OCI-LY3 (cell line): Measurements from ENCODE around the gene PCED1B.

Source experiments
- H2AFZ ChIP-seq: fragments of 200-600, 300-600 bp; shearing (Covaris generic); 2 replicates; pipeline ENCODE4 v1.6.0; 2014; ENCODE audit warnings: antibody characterized with exemption, low read depth, low read length
- H3K27ac ChIP-seq: fragments of 200-600, 300-600 bp; sonication (generic); 2 replicates; pipeline ENCODE4 v1.5.1; 2014; ENCODE audit warnings: mild to moderate bottlenecking, low read length, moderate library complexity, mixed read lengths
- H3K27me3 ChIP-seq: fragments of 200-600, 300-600 bp; sonication (generic); 2 replicates; pipeline ENCODE4 v1.6.1; 2014; ENCODE audit warnings: low read depth, low read length, mixed read lengths
- H3K36me3 ChIP-seq: fragments of 200-600, 300-600 bp; sonication (generic); replicated peaks from 2 replicates; pipeline ENCODE3; 2014; ENCODE audit warnings: low read depth, low read length, mixed read lengths
- H3K4me1 ChIP-seq: fragments of 300-600, 200-600 bp; sonication (generic); 2 replicates; pipeline ENCODE4 v1.6.1; 2014; ENCODE audit warnings: low read length, mixed read lengths
- H3K4me2 ChIP-seq: fragments of 200-600, 300-600 bp; sonication (generic); 2 replicates; pipeline ENCODE4 v1.6.1; 2014; ENCODE audit warnings: low read length, mixed read lengths
- H3K4me3 ChIP-seq: fragments of 300-600, 200-600 bp; sonication (generic); 2 replicates; pipeline ENCODE4 v1.5.1; 2014; ENCODE audit warnings: antibody characterized with exemption, mild to moderate bottlenecking, low read length, moderate library complexity
- H3K79me2 ChIP-seq: fragments of 300-600, 200-600 bp; shearing (Covaris generic); 2 replicates; pipeline ENCODE4 v1.6.1; 2014; ENCODE audit warnings: mild to moderate bottlenecking, low read length, mixed read lengths
- H3K9ac ChIP-seq: fragments of 300-600, 200-600 bp; shearing (Covaris generic); 2 replicates; pipeline ENCODE4 v1.6.0; 2014; ENCODE audit warnings: mild to moderate bottlenecking, low read length, moderate library complexity
- H3K9me3 ChIP-seq: fragments of 200-600, 300-600 bp; shearing (Covaris generic); 2 replicates; pipeline ENCODE4 v1.6.1; 2014; ENCODE audit warnings: low read length, mixed read lengths; ENCODE audit not compliant: insufficient read depth
- H4K20me1 ChIP-seq: fragments of 200-600, 300-600 bp; sonication (generic); 2 replicates; pipeline ENCODE4 v1.6.1; 2016; ENCODE audit warnings: low read length, mixed read lengths; ENCODE audit not compliant: insufficient read depth
- EZH2phosphoT487 ChIP-seq: fragments of 200-600 bp; shearing (Covaris generic); IDR thresholded peaks from 2 replicates; pipeline ENCODE4 v1.6.1; 2018; ENCODE audit warnings: antibody characterized with exemption, mixed run types, low read depth
- TF ChIP-seq, protein P1 (sequence below): fragments of 200-600, 300-600 bp; sonication (generic); IDR thresholded peaks from 2 replicates; pipeline ENCODE4 v1.5.1; 2014; ENCODE audit warnings: antibody characterized with exemption, low read length, low read depth

PCED1B gene

DNA sequence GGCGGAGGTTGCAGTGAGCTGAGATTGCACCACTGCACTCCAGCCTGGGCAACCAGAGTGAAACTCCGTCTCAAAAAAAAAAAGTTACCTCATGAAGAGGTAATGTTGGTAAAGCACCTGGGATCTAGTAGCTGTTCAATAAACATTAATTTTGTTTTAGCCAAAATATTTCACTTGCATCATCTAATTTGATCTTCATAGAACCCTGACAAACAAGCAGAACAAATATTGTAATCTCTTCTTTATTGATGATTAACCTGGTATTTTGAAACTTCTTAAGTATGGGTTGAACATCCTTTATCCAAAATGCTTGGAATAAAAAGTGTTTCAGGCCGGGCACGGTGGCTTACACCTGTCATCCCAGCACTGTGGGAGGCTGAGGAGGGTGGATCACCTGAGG, 149.4 kb downstream of the PCED1B start:
- Histone ChIP-seq H3K27me3 (no peaks in the 10 kb centered on the region), H3K4me2 (no peak overlapping the region), H4K20me1 (no peaks in the 10 kb centered on the region), H3K4me3 (no peak overlapping the region), H3K27ac (no peak overlapping the region), H3K9me3 (no peaks in the 10 kb centered on the region), H3K79me2 (no peaks in the 10 kb centered on the region), H3K4me1 (peaks cover 4% of the 10 kb centered on the region), H3K36me3 (peaks cover 5% of the 10 kb centered on the region), H3K9ac (no peak overlapping the region), H2AFZ (no peak overlapping the region)
- TF ChIP-seq, protein P1, sequence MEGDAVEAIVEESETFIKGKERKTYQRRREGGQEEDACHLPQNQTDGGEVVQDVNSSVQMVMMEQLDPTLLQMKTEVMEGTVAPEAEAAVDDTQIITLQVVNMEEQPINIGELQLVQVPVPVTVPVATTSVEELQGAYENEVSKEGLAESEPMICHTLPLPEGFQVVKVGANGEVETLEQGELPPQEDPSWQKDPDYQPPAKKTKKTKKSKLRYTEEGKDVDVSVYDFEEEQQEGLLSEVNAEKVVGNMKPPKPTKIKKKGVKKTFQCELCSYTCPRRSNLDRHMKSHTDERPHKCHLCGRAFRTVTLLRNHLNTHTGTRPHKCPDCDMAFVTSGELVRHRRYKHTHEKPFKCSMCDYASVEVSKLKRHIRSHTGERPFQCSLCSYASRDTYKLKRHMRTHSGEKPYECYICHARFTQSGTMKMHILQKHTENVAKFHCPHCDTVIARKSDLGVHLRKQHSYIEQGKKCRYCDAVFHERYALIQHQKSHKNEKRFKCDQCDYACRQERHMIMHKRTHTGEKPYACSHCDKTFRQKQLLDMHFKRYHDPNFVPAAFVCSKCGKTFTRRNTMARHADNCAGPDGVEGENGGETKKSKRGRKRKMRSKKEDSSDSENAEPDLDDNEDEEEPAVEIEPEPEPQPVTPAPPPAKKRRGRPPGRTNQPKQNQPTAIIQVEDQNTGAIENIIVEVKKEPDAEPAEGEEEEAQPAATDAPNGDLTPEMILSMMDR = no peak
- TF ChIP-seq EZH2phosphoT487 = no peak

DNA sequence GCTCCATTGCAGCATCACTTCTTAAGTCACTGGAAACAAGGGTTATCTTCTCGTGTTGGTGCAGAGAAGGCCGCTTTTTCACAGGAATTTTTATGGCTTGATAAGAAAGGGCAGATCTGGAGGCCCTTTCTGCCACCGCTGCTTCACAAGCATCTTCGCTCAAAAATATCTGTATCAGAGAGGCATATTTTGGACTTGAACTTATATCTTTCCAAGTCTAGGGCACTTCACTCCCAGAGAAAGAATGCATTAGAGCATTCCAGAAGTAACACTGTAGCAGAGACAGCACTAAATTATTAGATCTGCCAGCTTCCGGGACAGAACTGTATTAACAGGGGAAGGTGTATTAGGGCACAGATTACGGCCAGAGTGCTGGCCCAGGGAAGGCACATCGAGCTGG, 152.0 kb downstream of the PCED1B start:
- H2AFZ ChIP-seq = no peak overlapping the region
- no peaks in the 10 kb centered on the region for H3K4me1 ChIP-seq
- no peaks in the 10 kb centered on the region for H3K79me2 ChIP-seq
- H3K27me3 ChIP-seq = no peaks in the 10 kb centered on the region
- H3K4me2 ChIP-seq = no peak overlapping the region
- no peak overlapping the region for H3K9ac ChIP-seq
- peaks cover 18% of the 10 kb centered on the region for H3K36me3 ChIP-seq
- H3K9me3 ChIP-seq = no peaks in the 10 kb centered on the region
- H3K4me3 ChIP-seq = no peak overlapping the region
- no peaks in the 10 kb centered on the region for H4K20me1 ChIP-seq
- no peak overlapping the region for H3K27ac ChIP-seq
- TF ChIP-seq, protein P1 = no peak
- no peak for TF ChIP-seq EZH2phosphoT487

DNA sequence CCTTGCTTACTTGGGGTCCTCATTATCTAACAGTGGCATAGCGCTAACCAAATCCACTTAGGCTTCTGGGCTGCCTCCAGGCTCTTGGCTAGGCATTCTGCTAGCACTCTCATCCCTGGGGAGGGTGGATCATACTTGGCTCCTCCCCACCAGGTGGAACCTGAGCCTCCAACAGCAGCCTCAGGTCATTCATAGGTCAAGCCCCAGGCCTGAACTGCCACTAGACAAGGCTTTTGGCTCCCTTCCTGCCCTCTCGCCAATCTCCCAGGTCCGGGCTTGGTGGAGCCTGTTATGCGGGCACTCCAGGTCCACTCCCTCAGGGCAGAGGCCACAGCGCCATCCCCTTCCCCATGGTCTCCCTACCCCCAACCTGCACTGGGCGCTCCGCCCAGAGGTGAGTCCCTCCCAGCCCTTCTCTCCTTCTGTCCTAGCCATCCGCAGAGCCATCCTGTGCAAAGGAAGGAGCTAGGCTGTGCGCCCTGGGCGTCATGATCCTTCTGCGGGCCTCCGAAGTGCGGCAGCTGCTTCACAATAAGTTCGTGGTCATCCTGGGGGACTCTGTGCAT, 155.2 kb downstream of the PCED1B start:
- TF ChIP-seq, protein P1 = no peak
- TF ChIP-seq EZH2phosphoT487 = no peak
- Histone ChIP-seq H3K4me1 (no peaks in the 10 kb centered on the region), H4K20me1 (no peaks in the 10 kb centered on the region), H3K4me2 (no peak overlapping the region), H3K4me3 (no peak overlapping the region), H3K27me3 (no peaks in the 10 kb centered on the region), H3K9ac (no peak overlapping the region), H3K27ac (no peak overlapping the region), H2AFZ (no peak overlapping the region), H3K36me3 (peaks cover 20% of the 10 kb centered on the region), H3K79me2 (no peaks in the 10 kb centered on the region), H3K9me3 (no peaks in the 10 kb centered on the region)

DNA sequence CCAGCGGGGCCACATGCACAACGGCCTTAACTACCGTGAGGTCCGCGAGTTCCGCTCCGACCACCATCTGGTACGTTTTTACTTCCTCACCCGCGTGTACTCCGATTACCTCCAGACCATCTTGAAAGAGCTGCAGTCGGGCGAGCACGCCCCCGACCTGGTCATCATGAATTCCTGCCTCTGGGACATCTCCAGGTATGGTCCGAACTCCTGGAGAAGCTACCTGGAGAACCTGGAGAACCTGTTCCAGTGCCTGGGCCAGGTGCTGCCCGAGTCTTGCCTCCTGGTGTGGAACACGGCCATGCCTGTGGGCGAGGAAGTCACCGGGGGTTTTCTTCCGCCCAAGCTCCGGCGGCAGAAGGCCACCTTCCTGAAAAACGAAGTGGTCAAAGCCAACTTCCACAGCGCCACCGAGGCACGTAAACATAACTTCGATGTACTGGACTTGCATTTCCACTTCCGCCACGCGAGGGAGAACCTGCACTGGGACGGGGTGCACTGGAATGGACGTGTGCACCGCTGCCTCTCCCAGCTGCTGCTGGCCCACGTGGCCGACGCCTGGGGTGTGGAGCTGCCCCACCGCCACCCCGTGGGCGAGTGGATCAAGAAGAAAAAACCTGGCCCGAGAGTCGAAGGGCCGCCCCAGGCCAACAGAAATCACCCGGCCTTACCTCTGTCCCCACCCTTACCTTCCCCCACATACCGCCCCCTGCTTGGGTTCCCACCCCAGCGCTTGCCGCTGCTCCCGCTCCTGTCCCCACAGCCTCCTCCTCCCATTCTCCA, 156.0 kb downstream of the PCED1B start:
- H3K79me2 ChIP-seq = no peaks in the 10 kb centered on the region
- H4K20me1 ChIP-seq = no peaks in the 10 kb centered on the region
- no peak overlapping the region for H3K4me3 ChIP-seq
- no peak overlapping the region for H3K4me2 ChIP-seq
- no peak overlapping the region for H3K9ac ChIP-seq
- H3K9me3 ChIP-seq = no peaks in the 10 kb centered on the region
- no peaks in the 10 kb centered on the region for H3K27me3 ChIP-seq
- TF ChIP-seq, protein P1 = no peak
- no peak for TF ChIP-seq EZH2phosphoT487
- H3K36me3 ChIP-seq = peaks cover 20% of the 10 kb centered on the region
- H3K27ac ChIP-seq = no peak overlapping the region
- H2AFZ ChIP-seq = no peak overlapping the region
- H3K4me1 ChIP-seq = no peaks in the 10 kb centered on the region
